ENCODE data around the gene CSK. TPM values are rescaled to one million over a fixed set of nuclear protein-coding genes. Genes with fewer than 3 reads are reported as not detected.

CSK gene
- total and polyA plus RNA-seq, 4 donors: 21.8 to 55.2 (median 32.3) TPM

DNA sequence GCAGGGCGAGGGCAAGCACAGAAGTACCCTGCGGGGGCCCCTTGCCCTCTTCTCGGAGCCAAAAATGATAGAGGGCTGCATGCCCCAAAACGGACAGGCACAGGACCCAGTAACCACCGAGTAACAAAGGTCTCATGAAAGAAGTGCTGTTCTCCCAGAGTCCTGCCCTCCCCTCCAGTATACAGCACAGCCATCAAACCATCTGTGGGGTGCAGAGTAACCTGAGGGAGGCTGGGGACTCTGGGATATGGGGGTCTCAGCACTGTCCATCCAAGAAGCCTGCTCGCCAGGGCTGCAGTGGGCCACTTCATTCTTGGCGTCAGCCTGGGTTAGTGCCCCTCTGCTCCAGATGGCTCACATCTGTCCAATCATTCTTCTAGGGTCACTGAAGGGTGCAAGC, 55.0 kb downstream of the CSK start:
- no peak overlapping the region for H3K27ac ChIP-seq (ENCODE audit: low read depth in 1 of 2, low read length in 2 of 2)
- intact Hi-C loops (cut with DNase I): loop anchor here in 1 of 2 donors (5.0 kb wide), 1 partner anchor 60 kb away; no protein-coding TSS in a partner anchor
- H3K4me1 ChIP-seq (ENCODE audit: control insufficient read depth in 1 of 2, insufficient read depth in 2 of 2, low read length in 2 of 2): no peaks in the 10 kb centered on the region
- no peaks in the 10 kb centered on the region for H3K9me3 ChIP-seq (ENCODE audit: control insufficient read depth, low read length)
- no peak for ATAC-seq (ENCODE audit: low FRiP score)
- H3K4me3 ChIP-seq (ENCODE audit: low read length in 2 of 2): no peak overlapping the region
- DNase-seq: no peak
- no peaks in the 10 kb centered on the region for H3K27me3 ChIP-seq (ENCODE audit: control insufficient read depth in 1 of 2, insufficient read depth in 2 of 2, low read length in 1 of 2)
- H3K36me3 ChIP-seq (ENCODE audit: control insufficient read depth in 1 of 2, insufficient read depth in 2 of 2, low read length in 1 of 2): no peaks in the 10 kb centered on the region
- whole genome bisulfite sequencing, 2 donors: 80 to 86% methylated on average over 7 of the region's 7 CpGs

DNA sequence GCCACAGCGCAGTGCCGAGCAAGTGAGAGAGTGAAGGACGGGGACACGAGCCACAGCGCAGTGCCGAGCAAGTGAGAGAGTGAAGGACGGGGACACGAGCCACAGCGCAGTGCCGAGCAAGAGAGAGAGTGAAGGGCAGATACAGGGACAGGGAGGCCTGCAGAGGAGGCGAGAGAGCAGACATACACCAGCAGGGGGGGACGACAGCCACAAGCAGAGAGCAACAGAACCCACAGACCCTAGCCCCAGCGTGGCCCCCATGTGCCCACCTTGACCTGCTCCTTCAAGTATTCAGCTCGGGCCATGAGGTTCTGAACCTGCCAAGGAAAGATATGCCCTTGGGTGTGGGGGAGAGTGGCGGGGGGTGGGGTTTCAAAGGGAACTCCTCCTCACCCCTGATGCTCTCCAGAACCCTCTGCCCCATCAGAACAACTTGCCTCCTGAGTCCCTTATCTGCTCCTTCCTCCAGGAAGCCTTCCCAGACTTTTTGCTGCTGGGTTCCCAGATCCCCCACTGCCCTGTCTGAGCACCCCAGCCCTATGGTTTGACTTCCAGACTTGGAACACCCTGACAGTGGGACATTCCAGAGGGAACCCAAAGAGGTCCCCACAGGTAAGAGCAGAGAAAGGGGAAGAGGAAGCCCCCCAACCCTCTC, 55.7 kb downstream of the CSK start:
- no peak for ATAC-seq (ENCODE audit: low FRiP score)
- no peaks in the 10 kb centered on the region for H3K4me1 ChIP-seq (ENCODE audit: control insufficient read depth in 1 of 2, insufficient read depth in 2 of 2, low read length in 2 of 2)
- no peaks in the 10 kb centered on the region for H3K27me3 ChIP-seq (ENCODE audit: control insufficient read depth in 1 of 2, insufficient read depth in 2 of 2, low read length in 1 of 2)
- no peaks in the 10 kb centered on the region for H3K36me3 ChIP-seq (ENCODE audit: control insufficient read depth in 1 of 2, insufficient read depth in 2 of 2, low read length in 1 of 2)
- intact Hi-C loops (cut with DNase I): loop anchor here in 1 of 2 donors (5.0 kb wide), 1 partner anchor 60 kb away; no protein-coding TSS in a partner anchor
- H3K27ac ChIP-seq (ENCODE audit: low read depth in 1 of 2, low read length in 2 of 2): no peak overlapping the region
- 70 to 83% methylated on average over 15 of the region's 15 CpGs for WGBS, 2 donors
- H3K4me3 ChIP-seq (ENCODE audit: low read length in 2 of 2): no peak overlapping the region
- H3K9me3 ChIP-seq (ENCODE audit: control insufficient read depth, low read length): no peaks in the 10 kb centered on the region
- no peak for DNase-seq

DNA sequence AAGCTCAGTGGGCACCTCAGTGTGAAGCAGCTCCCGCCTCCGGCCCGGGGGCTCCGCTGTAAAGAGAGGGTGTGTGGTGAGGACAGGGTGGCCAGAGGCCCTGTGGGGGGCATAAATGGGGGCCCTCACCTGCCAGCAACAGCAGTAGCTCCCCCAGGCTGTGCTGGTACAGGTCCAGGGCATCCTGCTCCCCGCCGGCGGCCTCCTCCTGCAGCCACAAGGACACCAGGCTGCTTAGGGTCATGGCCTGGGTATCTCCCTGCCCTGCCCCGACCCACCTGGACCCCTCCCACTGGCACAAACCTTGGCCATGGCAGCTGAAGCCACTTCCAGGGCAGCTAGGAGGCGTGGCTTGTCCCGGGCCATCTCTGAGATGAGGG, 56.2 kb downstream of the CSK start:
- ATAC-seq (ENCODE audit: low FRiP score) (no peak), DNase-seq (no peak)
- intact Hi-C loops (cut with DNase I): loop anchor here in 1 of 2 donors (5.0 kb wide), 1 partner anchor 61 kb away; no protein-coding TSS in a partner anchor
- H3K27ac ChIP-seq (ENCODE audit: low read depth in 1 of 2, low read length in 2 of 2): no peak overlapping the region
- no peak overlapping the region for H3K4me3 ChIP-seq (ENCODE audit: low read length in 2 of 2)
- H3K9me3 ChIP-seq (ENCODE audit: control insufficient read depth, low read length): no peaks in the 10 kb centered on the region
- H3K36me3 ChIP-seq (ENCODE audit: control insufficient read depth in 1 of 2, insufficient read depth in 2 of 2, low read length in 1 of 2): no peaks in the 10 kb centered on the region
- H3K27me3 ChIP-seq (ENCODE audit: control insufficient read depth in 1 of 2, insufficient read depth in 2 of 2, low read length in 1 of 2): no peaks in the 10 kb centered on the region
- H3K4me1 ChIP-seq (ENCODE audit: control insufficient read depth in 1 of 2, insufficient read depth in 2 of 2, low read length in 2 of 2): no peaks in the 10 kb centered on the region
- WGBS, 2 donors: 90% methylated on average over 10 of the region's 10 CpGs

DNA sequence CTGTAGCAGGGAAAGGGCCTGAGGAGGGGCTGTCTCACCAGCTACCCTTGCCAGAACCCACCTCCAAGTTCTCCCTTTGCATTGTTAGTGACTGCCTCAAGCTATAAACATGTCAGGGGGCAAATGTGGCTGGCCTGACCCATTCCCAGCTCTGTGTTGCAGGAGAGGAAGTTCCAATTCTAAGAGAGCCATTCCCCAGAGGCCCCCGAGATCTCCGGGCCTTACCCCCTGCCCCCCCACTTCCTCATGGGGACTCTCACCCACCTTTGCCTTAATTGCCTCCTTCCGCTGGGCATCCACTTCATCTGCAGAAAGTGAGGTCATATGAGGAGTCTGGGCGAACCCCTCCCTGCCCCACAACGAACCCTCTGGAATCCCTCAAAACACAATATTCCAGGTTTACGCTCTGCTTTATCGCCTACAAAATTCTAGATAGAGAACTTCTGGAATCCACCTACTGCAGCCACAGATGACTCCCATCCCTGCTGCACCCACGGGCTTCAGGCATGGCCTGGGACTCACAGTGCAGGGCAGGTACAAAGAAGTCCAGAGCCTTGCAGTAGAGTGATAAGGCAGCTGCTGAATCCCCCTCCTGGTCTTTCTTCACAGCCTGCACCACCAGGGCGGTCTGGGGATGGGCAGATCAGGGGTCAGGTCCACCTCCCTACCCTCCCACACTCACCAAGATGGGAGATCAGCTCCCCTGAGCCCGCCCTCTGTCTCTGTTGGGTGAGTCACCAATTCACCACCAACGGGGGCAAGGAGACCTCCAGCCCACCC, 57.1 kb downstream of the CSK start:
- no peaks in the 10 kb centered on the region for H3K27me3 ChIP-seq (ENCODE audit: control insufficient read depth in 1 of 2, insufficient read depth in 2 of 2, low read length in 1 of 2)
- H3K9me3 ChIP-seq (ENCODE audit: control insufficient read depth, low read length): no peaks in the 10 kb centered on the region
- H3K36me3 ChIP-seq (ENCODE audit: control insufficient read depth in 1 of 2, insufficient read depth in 2 of 2, low read length in 1 of 2): no peaks in the 10 kb centered on the region
- H3K27ac ChIP-seq (ENCODE audit: low read depth in 1 of 2, low read length in 2 of 2): no peak overlapping the region
- intact Hi-C loops (cut with DNase I): loop anchor here in 1 of 2 donors (5.0 kb wide), 1 partner anchor 62 kb away; no protein-coding TSS in a partner anchor
- WGBS, 2 donors: 86 to 89% methylated on average over 11 of the region's 11 CpGs
- H3K4me3 ChIP-seq (ENCODE audit: low read length in 2 of 2): no peak overlapping the region
- no peak for ATAC-seq (ENCODE audit: low FRiP score)
- H3K4me1 ChIP-seq (ENCODE audit: control insufficient read depth in 1 of 2, insufficient read depth in 2 of 2, low read length in 2 of 2): no peaks in the 10 kb centered on the region
- DNase-seq: no peak

DNA sequence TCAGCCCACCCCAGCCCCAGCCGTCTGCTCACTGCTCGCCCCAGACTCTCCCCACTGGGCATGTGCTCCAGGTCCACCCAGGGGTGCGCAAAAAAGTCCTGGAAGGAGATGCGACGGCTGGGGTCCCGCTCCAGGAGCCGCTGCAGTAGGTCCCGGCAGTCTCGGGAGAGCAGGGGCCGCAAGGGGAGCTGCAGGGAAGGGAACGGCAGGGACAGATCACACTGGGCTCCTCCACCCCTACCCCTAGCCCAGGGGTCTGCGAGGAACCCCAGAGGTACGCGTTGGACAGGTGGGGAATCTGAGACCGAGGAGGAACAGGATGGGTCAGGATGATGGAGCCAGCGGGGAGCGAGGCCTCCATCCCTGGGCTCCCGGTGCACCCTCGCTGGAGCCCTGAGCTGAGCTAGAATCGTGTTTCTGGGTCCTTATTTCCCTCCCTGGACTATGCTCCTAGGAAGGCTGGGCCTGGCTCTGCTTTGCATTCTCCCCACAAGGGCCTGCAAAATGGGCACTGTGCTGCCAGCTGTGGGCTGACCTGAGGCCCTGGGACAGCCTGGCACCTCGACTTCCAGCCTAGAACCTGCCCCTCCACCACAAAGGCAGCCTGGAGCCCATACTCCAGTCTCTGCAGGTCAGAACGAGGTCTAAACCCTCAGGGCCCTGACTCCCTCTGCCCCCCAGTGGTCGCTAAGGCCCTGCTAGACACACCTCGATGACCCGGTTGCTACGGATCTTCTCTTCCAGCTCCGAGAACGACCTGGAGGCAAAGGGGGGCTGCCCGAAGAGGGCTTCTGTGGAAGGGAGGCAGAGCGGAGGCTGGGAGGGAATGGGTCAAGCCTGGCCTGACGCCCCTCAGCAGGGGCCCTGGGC, 57.9 kb downstream of the CSK start:
- no peaks in the 10 kb centered on the region for H3K27me3 ChIP-seq (ENCODE audit: control insufficient read depth in 1 of 2, insufficient read depth in 2 of 2, low read length in 1 of 2)
- H3K36me3 ChIP-seq (ENCODE audit: control insufficient read depth in 1 of 2, insufficient read depth in 2 of 2, low read length in 1 of 2): no peaks in the 10 kb centered on the region
- no peak overlapping the region for H3K4me3 ChIP-seq (ENCODE audit: low read length in 2 of 2)
- intact Hi-C loops (cut with DNase I): loop anchor here (5.0 to 10.0 kb wide), 4 partner anchors 52 to 98 kb away; partner anchors contain the start of genes COX5A (in 1 of the 2) and MPI (in 1 of the 2)
- H3K4me1 ChIP-seq (ENCODE audit: control insufficient read depth in 1 of 2, insufficient read depth in 2 of 2, low read length in 2 of 2): no peaks in the 10 kb centered on the region
- H3K27ac ChIP-seq (ENCODE audit: low read depth in 1 of 2, low read length in 2 of 2): no peak overlapping the region
- WGBS, 2 donors: 86 to 87% methylated on average over 31 of the region's 31 CpGs
- DNase-seq: no peak
- ATAC-seq (ENCODE audit: low FRiP score): no peak
- no peaks in the 10 kb centered on the region for H3K9me3 ChIP-seq (ENCODE audit: control insufficient read depth, low read length)

DNA sequence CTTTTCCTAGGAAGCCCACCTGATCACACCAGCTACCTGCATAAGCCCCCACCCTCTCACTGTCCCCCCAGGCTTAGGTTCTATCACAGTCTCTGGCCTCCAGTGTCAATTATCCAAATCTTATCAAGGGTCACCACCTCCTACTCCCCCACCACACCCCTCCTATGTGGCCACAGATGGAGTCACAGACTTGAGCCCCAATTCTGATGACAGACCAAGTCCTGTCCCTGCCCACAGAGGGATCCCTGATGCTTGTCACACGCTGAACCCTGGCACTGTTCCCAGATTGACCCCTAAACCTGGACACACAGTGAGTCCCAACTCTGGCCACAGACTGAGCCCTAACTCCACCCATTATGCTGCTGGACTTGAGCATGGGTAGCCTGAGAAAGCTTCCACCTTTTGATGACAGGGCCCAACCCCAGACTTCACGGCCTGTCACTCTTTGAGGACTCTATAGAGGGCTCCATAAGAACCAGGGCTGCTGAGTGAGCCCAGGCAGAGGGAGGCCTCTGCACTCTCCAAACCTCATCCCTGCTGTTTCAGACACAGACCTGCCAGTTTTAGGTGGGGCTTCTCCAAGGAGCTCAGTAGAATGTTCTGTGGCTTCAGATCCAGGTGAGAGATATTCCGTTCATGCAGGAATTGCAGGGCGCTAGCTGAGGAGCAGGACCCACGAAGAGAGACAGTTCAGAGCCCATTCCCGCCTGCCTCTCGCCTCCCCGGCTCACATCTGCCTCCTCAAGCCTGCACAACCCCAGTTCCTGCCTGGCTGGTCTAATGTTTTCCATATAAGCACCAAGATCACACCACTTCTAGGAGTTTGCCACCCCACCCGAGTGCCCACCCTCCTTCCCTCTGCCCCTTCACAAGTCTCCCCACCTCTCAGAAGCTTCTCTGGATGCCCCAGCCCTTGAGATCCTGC, 59.2 kb downstream of the CSK start:
- no peak for ATAC-seq (ENCODE audit: low FRiP score)
- Histone ChIP-seq H3K4me1 (ENCODE audit: control insufficient read depth in 1 of 2, insufficient read depth in 2 of 2, low read length in 2 of 2) (no peaks in the 10 kb centered on the region), H3K9me3 (ENCODE audit: control insufficient read depth, low read length) (no peaks in the 10 kb centered on the region), H3K27ac (ENCODE audit: low read depth in 1 of 2, low read length in 2 of 2) (no peak overlapping the region), H3K36me3 (ENCODE audit: control insufficient read depth in 1 of 2, insufficient read depth in 2 of 2, low read length in 1 of 2) (peaks cover 0 to 2% of the 10 kb centered on the region in 2 donors), H3K4me3 (ENCODE audit: low read length in 2 of 2) (no peak overlapping the region), H3K27me3 (ENCODE audit: control insufficient read depth in 1 of 2, insufficient read depth in 2 of 2, low read length in 1 of 2) (no peaks in the 10 kb centered on the region)
- no peak for DNase-seq
- intact Hi-C loops (cut with DNase I): loop anchor here (5.0 to 10.0 kb wide), 3 partner anchors 54 to 96 kb away; partner anchors contain the start of genes COX5A (in 1 of the 2) and MPI (in 1 of the 2)
- WGBS, 2 donors: 92% methylated on average over 9 of the region's 9 CpGs

DNA sequence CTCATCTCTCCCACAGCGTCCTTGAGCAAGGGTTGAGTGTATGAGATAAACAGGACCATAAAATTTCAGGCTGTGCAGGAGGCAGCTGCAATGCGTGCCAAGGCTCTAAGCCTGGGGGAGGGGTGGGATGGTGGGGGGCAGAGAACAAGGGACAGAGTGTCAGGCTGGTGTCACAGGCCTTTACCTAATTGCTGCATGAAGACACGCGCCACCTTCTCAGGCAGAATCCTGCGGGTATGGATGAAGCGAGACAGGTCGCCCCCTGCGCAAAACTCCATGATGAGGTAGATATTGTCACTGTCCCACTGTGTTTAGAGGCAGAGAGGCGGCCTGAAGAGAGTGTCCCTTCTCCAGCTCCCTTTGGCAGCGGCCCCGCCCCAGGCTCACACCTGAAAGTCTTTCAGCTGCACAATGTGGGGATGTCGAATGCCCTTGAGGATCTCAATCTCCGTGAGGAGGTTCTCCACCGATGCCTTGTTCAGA, 60.1 kb downstream of the CSK start:
- DNase-seq: no peak
- Histone ChIP-seq H3K27me3 (ENCODE audit: control insufficient read depth in 1 of 2, insufficient read depth in 2 of 2, low read length in 1 of 2) (no peaks in the 10 kb centered on the region), H3K36me3 (ENCODE audit: control insufficient read depth in 1 of 2, insufficient read depth in 2 of 2, low read length in 1 of 2) (peaks cover 0 to 2% of the 10 kb centered on the region in 2 donors), H3K4me3 (ENCODE audit: low read length in 2 of 2) (no peak overlapping the region), H3K27ac (ENCODE audit: low read depth in 1 of 2, low read length in 2 of 2) (no peak overlapping the region), H3K9me3 (ENCODE audit: control insufficient read depth, low read length) (no peaks in the 10 kb centered on the region), H3K4me1 (ENCODE audit: control insufficient read depth in 1 of 2, insufficient read depth in 2 of 2, low read length in 2 of 2) (no peaks in the 10 kb centered on the region)
- no peak for ATAC-seq (ENCODE audit: low FRiP score)
- WGBS, 2 donors: 81 to 82% methylated on average over 14 of the region's 14 CpGs
- intact Hi-C loops (cut with DNase I): loop anchor here (5.0 to 10.0 kb wide), 3 partner anchors 53 to 95 kb away; partner anchors contain the start of genes COX5A (in 1 of the 2) and MPI (in 1 of the 2)

Data from aorta (tissue), 5 donors.